B cell (primary cell): ENCODE results near the gene BICDL2. TPM values are rescaled to one million over a fixed set of nuclear protein-coding genes. Genes with fewer than 3 reads are reported as not detected.

Source experiments
- ATAC-seq: fragments of 200-7000 bp; cut with Tn5 transposase; one replicate; pipeline ENCODE4 v1.10.0; 2021; ENCODE audit warnings: low read depth, mild to moderate bottlenecking, moderate number of reproducible peaks, moderate library complexity
- CTCF ChIA-PET: fragments of 350-600 bp; sonication (Branson Sonifier 250); formaldehyde crosslinking; loops from one replicate; lab custom pipeline; 2021; ENCODE audit warnings: antibody characterized with exemption, inconsistent platforms; lab: Charles Lee
- POLR2A ChIA-PET: fragments of 350-600 bp; sonication (Branson Sonifier 250); formaldehyde crosslinking; loops from one replicate; lab custom pipeline; 2021; ENCODE audit warnings: antibody characterized with exemption; lab: Charles Lee
- DNase-seq: peaks from one replicate; pipeline ENCODE4 v3.0.0; 2013
- H2AFZ ChIP-seq: 2 replicates; pipeline ENCODE4 v1.6.1; 2012; ENCODE audit warnings: mild to moderate bottlenecking, low read depth, low read length; ENCODE audit not compliant: insufficient read depth, poor library complexity, severe bottlenecking
- H3K27ac ChIP-seq, 2 donors: 1 replicate in 1 of 2; 2 replicates in 1 of 2; pipeline ENCODE4 v1.5.1; 2012 to 2013; ENCODE audit warnings: low read length in 2 of 2, mild to moderate bottlenecking in 2 of 2, moderate library complexity in 1 of 2
- H3K27me3 ChIP-seq, 4 experiments: fragments of 200-600 bp in 1 of 4; sonication (generic) in 1 of 4; replicated peaks in 1 of 4; 1 replicate in 2 of 4; 2 replicates in 2 of 4; pipeline versions ENCODE4 v1.6.1 to v1.7.0; 2013 to 2016; ENCODE audit warnings: low read length in 3 of 4, mild to moderate bottlenecking in 2 of 4, mixed read lengths in 1 of 4, moderate library complexity in 1 of 4; ENCODE audit not compliant: insufficient read depth in 4 of 4, control insufficient read depth in 3 of 4; ENCODE audit errors: control extremely low read depth in 1 of 4
- H3K36me3 ChIP-seq, 2 experiments: replicated peaks in 1 of 2; 1 replicate in 1 of 2; 2 replicates in 1 of 2; pipeline versions ENCODE4 v1.6.1 to v1.7.1; 2013; ENCODE audit warnings: low read length in 1 of 2; ENCODE audit not compliant: insufficient read depth in 2 of 2, control insufficient read depth in 1 of 2; ENCODE audit errors: control extremely low read depth in 1 of 2, extremely low read depth in 1 of 2
- H3K4me1 ChIP-seq, 2 donors: fragments of 200-600 bp in 1 of 2; sonication (generic) in 1 of 2; 1 replicate in 1 of 2; 2 replicates in 1 of 2; pipeline versions ENCODE4 v1.5.1 to v1.6.1; 2013 to 2017; ENCODE audit warnings: low read length in 2 of 2; ENCODE audit not compliant: control insufficient read depth in 2 of 2, insufficient read depth in 2 of 2
- H3K4me2 ChIP-seq: replicated peaks from 2 replicates; pipeline ENCODE3; 2012; ENCODE audit warnings: mild to moderate bottlenecking, low read depth, low read length; ENCODE audit not compliant: poor library complexity, severe bottlenecking
- H3K4me3 ChIP-seq, 5 experiments: fragments of 200-600 bp in 1 of 5; sonication (generic) in 1 of 5; 1 replicate in 3 of 5; 2 replicates in 2 of 5; pipeline versions ENCODE4 v1.5.1 to v1.7.0; 2011 to 2016; ENCODE audit warnings: low read length in 4 of 5, mild to moderate bottlenecking in 4 of 5, low read depth in 2 of 5, control low read depth in 1 of 5, moderate library complexity in 1 of 5; ENCODE audit not compliant: insufficient read depth in 1 of 5; ENCODE audit errors: control extremely low read depth in 1 of 5, extremely low read depth in 1 of 5
- H3K79me2 ChIP-seq: fragments of 200-600 bp; sonication (generic); one replicate; pipeline ENCODE4 v1.6.0; 2016; ENCODE audit warnings: low read length; ENCODE audit not compliant: control insufficient read depth, insufficient read depth
- H3K9ac ChIP-seq: fragments of 200-600 bp; sonication (generic); 2 replicates; pipeline ENCODE4 v1.6.1; 2017; ENCODE audit warnings: mild to moderate bottlenecking, low read length, moderate library complexity
- H3K9me3 ChIP-seq, 3 donors: one replicate each; pipeline versions ENCODE4 v1.6.1 to v1.7.1; 2013; ENCODE audit warnings: low read length in 2 of 3; ENCODE audit not compliant: control insufficient read depth in 2 of 3, insufficient read depth in 1 of 3; ENCODE audit errors: control extremely low read depth in 1 of 3
- H4K20me1 ChIP-seq: 2 replicates; pipeline ENCODE4 v1.6.0; 2012; ENCODE audit warnings: mild to moderate bottlenecking, low read length; ENCODE audit not compliant: insufficient read depth, control insufficient read depth, poor library complexity, severe bottlenecking
- H3K27ac Mint-ChIP-seq: one replicate; pipeline ENCODE4 v1.8.0; 2021; ENCODE audit warnings: mixed read lengths
- H3K27me3 Mint-ChIP-seq: one replicate; pipeline ENCODE4 v1.8.0; 2021; ENCODE audit warnings: mixed read lengths
- H3K4me1 Mint-ChIP-seq: one replicate; pipeline ENCODE4 v1.8.0; 2021; ENCODE audit warnings: mixed read lengths
- H3K4me3 Mint-ChIP-seq: one replicate; pipeline ENCODE4 v1.8.0; 2021; ENCODE audit warnings: mixed read lengths
- H3K9me3 Mint-ChIP-seq: one replicate; pipeline ENCODE4 v1.8.0; 2022; ENCODE audit warnings: mixed read lengths; ENCODE audit not compliant: insufficient read depth
- CTCF ChIP-seq: fragments of 200-600 bp; IDR thresholded peaks from one replicate; pipeline ENCODE4 v1.8.0; 2022; ENCODE audit warnings: antibody characterized with exemption, mild to moderate bottlenecking
- EZH2 ChIP-seq: IDR thresholded peaks from 2 replicates; pipeline ENCODE4 v1.6.1; 2012; ENCODE audit warnings: borderline replicate concordance, low read depth, mild to moderate bottlenecking, moderate library complexity, low read length; ENCODE audit not compliant: insufficient read depth, poor library complexity, severe bottlenecking
- WGBS: methylation state at CpG from one replicate; pipeline ENCODE4 v1.1.5; 2013; ENCODE audit warnings: missing lambda C conversion rate; ENCODE audit not compliant: insufficient coverage; 5-methylcytosine and 5-hydroxymethylcytosine counted together
- intact Hi-C: fragments of 100-400 bp; cut with micrococcal nuclease; formaldehyde crosslinking; loops from one replicate; pipeline ENCODE4 v1.10.0; 2022
- polyA plus RNA-seq: library from polyadenylated mRNA; depleted of rRNA; stranded (reverse); fragments of >200 nt; gene quantifications from 2 replicates; pipeline ENCODE4 v1.2.3, GENCODE V29; 2012
- total RNA-seq, 2 donors: library from RNA; stranded (reverse); fragments of 120-200 nt in 1 of 2; gene quantifications; 1 replicate in 1 of 2; 2 replicates in 1 of 2; pipeline versions ENCODE4 v1.2.3 to v1.2.4, GENCODE V29; 2013 to 2022

BICDL2 gene
- total and polyA plus RNA-seq, 2 donors (not counting 1 experiment from before 2014, with no cell fraction given), result 0.20 TPM; not detected in 1

- H3K27me3 Mint-ChIP-seq, result no peaks in the 10 kb centered on the region
- peak overlapping the region; percentile 99 for H3K27ac Mint-ChIP-seq
- ATAC-seq (no peak), DNase-seq (no peak)
- H3K9me3 ChIP-seq, result no peaks in the 10 kb centered on the region
- H3K4me1 Mint-ChIP-seq, result peaks cover 44% of the 10 kb centered on the region
- H3K4me3 ChIP-seq, result peak overlapping the region in 4 of 5 experiments; percentile 63 to 79 (median 72)
- TF ChIP-seq CTCF (no peak), EZH2 (no peak)
- H3K27me3 ChIP-seq, result peaks cover 0 to 4% (median under 1%) of the 10 kb centered on the region in 4 experiments
- peak overlapping the region; percentile 90 for H2AFZ ChIP-seq
- H3K27ac ChIP-seq, result peak overlapping the region; percentile 5 to 94
- peak overlapping the region; percentile 90 for H3K4me2 ChIP-seq
- CTCF ChIA-PET, result interaction anchor here (2.0 to 6.9 kb wide), 4 partner anchors 10 to 35 kb away, joined by 6 to 61 read pairs (median 18); no protein-coding TSS in a partner anchor
- POLR2A ChIA-PET, result interaction anchor here (0.6 to 2.1 kb wide), 2 partner anchors 10 to 20 kb away, joined by 3 to 9 read pairs; no protein-coding TSS in a partner anchor
- 22% methylated on average over 3 of the region's 6 CpGs for WGBS
- H3K9ac ChIP-seq, result peak overlapping the region; percentile 90
- peaks cover 28% of the 10 kb centered on the region for H4K20me1 ChIP-seq
- no peaks in the 10 kb centered on the region for H3K9me3 Mint-ChIP-seq
- H3K36me3 ChIP-seq, result peaks cover 0 to 18% of the 10 kb centered on the region in 2 experiments
- H3K4me1 ChIP-seq, result peaks cover 39 to 55% of the 10 kb centered on the region in 2 donors
- intact Hi-C loops, result loop anchor here (5.0 to 10.0 kb wide), 6 partner anchors 56 to 1719 kb away; partner anchors contain the start of genes PAQR4, SRRM2, UBE2I and ZNF174
- peak overlapping the region; percentile 97 for H3K4me3 Mint-ChIP-seq
- H3K79me2 ChIP-seq, result peaks cover 15% of the 10 kb centered on the region
Observed at GRCh38 chr16:3023415-3023668, 13.4 kb downstream of the BICDL2 start.

- H3K27ac Mint-ChIP-seq, result peak overlapping the region; percentile 99
- H3K4me1 Mint-ChIP-seq, result peaks cover 44% of the 10 kb centered on the region
- peaks cover 0 to 18% of the 10 kb centered on the region in 2 experiments for H3K36me3 ChIP-seq
- H4K20me1 ChIP-seq, result peaks cover 26% of the 10 kb centered on the region
- ChIA-PET CTCF (interaction anchor here (0.8 to 6.9 kb wide), 5 partner anchors 10 to 35 kb away, joined by 3 to 61 read pairs (median 8); no protein-coding TSS in a partner anchor), POLR2A (interaction anchor here (0.6 to 2.1 kb wide), 2 partner anchors 10 to 19 kb away, joined by 3 to 9 read pairs; no protein-coding TSS in a partner anchor)
- no peak overlapping the region for H3K27ac ChIP-seq
- ATAC-seq (no peak), DNase-seq (no peak)
- H2AFZ ChIP-seq, result peak overlapping the region; percentile 90
- no peak overlapping the region for H3K4me3 ChIP-seq
- no peaks in the 10 kb centered on the region for H3K9me3 ChIP-seq
- H3K27me3 ChIP-seq, result peaks cover 0 to 9% (median 3%) of the 10 kb centered on the region in 4 experiments
- H3K9me3 Mint-ChIP-seq, result no peaks in the 10 kb centered on the region
- peak overlapping the region; percentile 90 for H3K4me2 ChIP-seq
- H3K4me3 Mint-ChIP-seq, result peak overlapping the region; percentile 97
- 70% methylated on average over 7 of the region's 8 CpGs for WGBS
- H3K9ac ChIP-seq, result no peak overlapping the region
- no peaks in the 10 kb centered on the region for H3K27me3 Mint-ChIP-seq
- TF ChIP-seq EZH2 (no peak), CTCF (no peak)
- peaks cover 15% of the 10 kb centered on the region for H3K79me2 ChIP-seq
- H3K4me1 ChIP-seq, result peaks cover 39 to 57% of the 10 kb centered on the region in 2 donors
- intact Hi-C loops, result loop anchor here (5.0 to 10.0 kb wide), 6 partner anchors 56 to 1718 kb away; partner anchors contain the start of genes PAQR4, SRRM2, UBE2I and ZNF174
Observed at GRCh38 chr16:3022684-3023414, 13.9 kb downstream of the BICDL2 start.
